RWPE1 (cell line): Measurements from ENCODE around the gene ACTL9.
"Not testable (repeated sequence)": the region's sequence is repeated elsewhere in the genome, so short reads cannot be mapped to it uniquely, and the experiment has no call there.

Experiments used
- CTCF ChIA-PET: fragments of 350-600 bp; sonication (Branson Sonifier 250); formaldehyde crosslinking; extraction: SDS; loops from one replicate; lab custom pipeline; 2021; lab: Yijun Ruan, JAX
- POLR2A ChIA-PET: fragments of 400-600 bp; formaldehyde crosslinking; extraction: SDS; loops from one replicate; lab custom pipeline; 2020; ENCODE audit warnings: antibody characterized with exemption; ENCODE audit not compliant: low non-redundant PET; lab: Yijun Ruan, JAX
- DNase-seq: peaks from one replicate; pipeline ENCODE4 v3.0.0; 2012; ENCODE audit warnings: low spot score
- H3K27ac ChIP-seq: fragments of 450-650 bp; 2 replicates; pipeline ENCODE4 v1.5.1; 2017
- CTCF ChIP-seq: fragments of 450-650 bp; conservative IDR thresholded peaks from 2 replicates; pipeline ENCODE4 v1.5.1; 2017; ENCODE audit warnings: low read depth, mild to moderate bottlenecking

Gene ACTL9

GRCh38 chr19:8698433-8699063 is at the start of gene ACTL9:
Gene ACTL9, minus strand, starts transcription at chr19:8698795. Its CDS starts 94 bp downstream, at chr19:8698701.
- no peak for DNase-seq
- TF ChIP-seq CTCF: no peak
- ChIA-PET CTCF (no interaction called here), POLR2A (no interaction called here)
- no peak within 1 kb of the TSS for H3K27ac ChIP-seq

GRCh38 chr19:8739291-8740065 is 40.9 kb upstream of the ACTL9 start:
- DNase-seq, H3K27ac ChIP-seq, POLR2A ChIA-PET, CTCF ChIA-PET: not testable (repeated sequence)

GRCh38 chr19:8738377-8738776 is 39.8 kb upstream of the ACTL9 start:
- H3K27ac ChIP-seq: no peak overlapping the region
- ChIA-PET POLR2A (no interaction called here), CTCF (no interaction called here)
- no peak for TF ChIP-seq CTCF
- DNase-seq: no peak

GRCh38 chr19:8731428-8732169 is 33.0 kb upstream of the ACTL9 start:
- H3K27ac ChIP-seq: no peak overlapping the region
- ChIA-PET CTCF (no interaction called here), POLR2A (no interaction called here)
- TF ChIP-seq CTCF: no peak
- DNase-seq: no peak

- no peak overlapping the region for H3K27ac ChIP-seq
- ChIA-PET POLR2A (no interaction called here), CTCF (no interaction called here)
Measured at GRCh38 chr19:8724276-8724675, 25.7 kb upstream of the ACTL9 start.

GRCh38 chr19:8722032-8722431 is 23.4 kb upstream of the ACTL9 start:
- DNase-seq: no peak
- ChIA-PET POLR2A (no interaction called here), CTCF (no interaction called here)
- TF ChIP-seq CTCF: no peak
- H3K27ac ChIP-seq: no peak overlapping the region

More at GRCh38 chr19:8724276-8724675, 25.7 kb upstream of the ACTL9 start:
- TF ChIP-seq CTCF: no peak
- DNase-seq: no peak
